ENCODE data around the gene RALGPS2.
"Not testable (repeated sequence)": the region's sequence is repeated elsewhere in the genome, so short reads cannot be mapped to it uniquely, and the experiment has no call there.

Gene RALGPS2

GRCh38 chr1:178946855-178947676, 222.0 kb downstream of the RALGPS2 start:
- no peak for DNase-seq

DNA sequence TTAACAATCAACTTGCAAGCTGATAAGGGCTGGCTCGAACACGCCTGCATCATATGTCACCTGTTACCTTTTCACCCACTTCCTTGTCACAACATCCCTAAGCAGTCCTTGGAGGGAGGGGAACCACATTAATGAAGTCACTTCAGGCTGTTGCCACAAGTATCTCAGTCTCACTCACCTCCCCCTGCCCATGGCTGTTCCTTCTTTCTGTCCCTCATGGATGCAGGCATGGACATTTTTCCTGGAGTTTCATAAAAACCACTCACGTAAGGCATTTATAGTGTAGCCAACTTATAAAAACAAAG, 222.6 kb downstream of the RALGPS2 start:
- DNase-seq: no peak

- DNase-seq: no peak
Observed at GRCh38 chr1:178948676-178949075, 223.6 kb downstream of the RALGPS2 start.

GRCh38 chr1:178949866-178950265, 224.8 kb downstream of the RALGPS2 start:
- DNase-seq: not testable (repeated sequence)

- no peak for DNase-seq
Observed at GRCh38 chr1:178951600-178951999, 226.6 kb downstream of the RALGPS2 start.

DNA sequence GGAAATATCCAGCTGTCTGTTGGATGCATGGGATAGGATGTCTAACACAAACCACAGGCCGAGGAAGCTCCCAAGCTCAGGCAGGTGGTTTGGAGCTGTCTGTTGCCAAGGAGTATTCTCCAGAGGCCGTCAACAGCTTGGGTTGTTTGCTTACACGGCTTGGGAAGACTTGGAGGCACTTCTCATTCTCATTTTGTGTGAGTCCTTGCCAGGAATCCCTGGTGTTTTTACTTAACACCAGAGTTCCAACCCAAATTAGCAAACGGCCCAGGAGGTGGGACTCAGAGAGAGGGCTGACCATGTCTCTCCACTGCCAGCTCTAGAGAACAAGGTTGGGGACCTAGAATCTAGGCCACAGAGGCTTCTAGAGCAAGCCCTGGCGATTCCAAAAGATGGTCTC, 228.0 kb downstream of the RALGPS2 start:
- DNase-seq: no peak

- no peak for DNase-seq
Observed at GRCh38 chr1:178953538-178954324, 228.7 kb downstream of the RALGPS2 start.

- no peak for DNase-seq
Observed at GRCh38 chr1:178954325-178954690, 229.3 kb downstream of the RALGPS2 start.

GRCh38 chr1:178954937-178955336, 229.9 kb downstream of the RALGPS2 start:
- no peak for DNase-seq

DNA sequence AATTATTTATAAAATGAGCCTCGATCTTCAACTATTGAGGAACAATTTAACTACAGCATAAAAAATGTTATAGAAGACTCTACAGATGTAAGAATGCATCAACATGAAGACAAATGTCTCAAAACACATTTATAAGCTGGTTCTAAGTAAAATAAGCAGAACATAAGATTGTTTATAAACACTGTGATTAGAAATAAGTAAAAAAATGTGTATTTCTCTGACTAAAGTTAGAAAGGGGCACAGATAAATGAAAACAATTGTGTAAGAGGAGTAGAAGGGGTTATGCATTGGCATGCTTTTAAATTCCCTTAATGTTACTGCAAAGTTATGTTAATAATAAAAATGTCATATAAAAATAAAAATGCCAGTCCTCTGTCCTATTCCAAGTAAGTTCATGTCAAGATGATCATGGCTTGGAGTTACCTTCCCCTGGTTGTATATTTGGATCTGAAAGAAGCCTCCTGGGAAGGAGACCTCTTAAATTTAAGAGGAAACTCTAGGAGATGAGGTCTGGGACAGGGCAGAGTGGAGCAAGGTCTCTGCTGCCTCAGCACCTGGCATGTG, 230.4 kb downstream of the RALGPS2 start:
- DNase-seq: no peak

GRCh38 chr1:178958491-178958890, 233.4 kb downstream of the RALGPS2 start:
- no peak for DNase-seq

DNA sequence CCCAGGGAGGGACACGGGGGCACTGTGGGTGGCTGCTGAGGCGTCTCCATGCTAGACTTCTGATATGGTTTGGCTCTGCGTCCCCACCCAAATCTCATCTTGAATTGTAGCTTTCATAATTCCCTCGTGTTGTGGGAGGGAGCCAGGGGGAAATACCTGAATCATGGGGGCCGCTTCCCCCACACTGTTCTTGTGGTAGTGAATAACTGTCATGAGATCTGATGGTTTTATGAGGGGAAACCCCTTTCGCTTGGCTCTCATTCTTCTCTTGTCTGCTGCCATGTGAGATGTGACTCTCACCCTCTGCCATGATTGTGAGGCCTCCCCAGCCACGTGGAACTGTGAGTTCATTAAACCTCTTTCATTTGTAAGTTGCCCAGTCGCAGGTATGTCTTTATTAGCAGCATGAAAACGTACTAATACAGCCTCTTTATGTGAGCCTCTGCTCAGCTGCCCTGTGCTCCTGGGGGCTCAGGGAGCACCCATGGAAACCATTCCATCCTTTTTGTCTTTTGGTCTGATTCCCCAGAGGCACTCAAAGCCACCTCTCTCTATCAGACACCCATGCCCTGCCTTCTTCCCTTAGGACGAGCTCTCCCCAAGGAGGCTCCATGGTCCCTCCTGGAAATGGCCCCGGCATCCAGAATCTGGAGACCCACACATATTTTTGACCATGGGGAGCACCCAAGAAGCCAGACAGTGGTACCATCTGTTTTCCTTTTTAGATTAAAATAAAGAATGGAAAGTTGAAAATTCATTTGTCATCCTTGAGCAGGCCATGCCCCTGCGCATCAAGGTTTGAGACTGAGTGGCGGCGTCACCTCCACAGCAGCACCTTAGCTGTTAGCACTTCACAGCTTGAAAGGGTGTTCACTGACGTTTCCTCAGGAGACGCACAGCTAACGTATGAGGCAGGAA, 234.8 kb downstream of the RALGPS2 start:
- DNase-seq: no peak

DNA sequence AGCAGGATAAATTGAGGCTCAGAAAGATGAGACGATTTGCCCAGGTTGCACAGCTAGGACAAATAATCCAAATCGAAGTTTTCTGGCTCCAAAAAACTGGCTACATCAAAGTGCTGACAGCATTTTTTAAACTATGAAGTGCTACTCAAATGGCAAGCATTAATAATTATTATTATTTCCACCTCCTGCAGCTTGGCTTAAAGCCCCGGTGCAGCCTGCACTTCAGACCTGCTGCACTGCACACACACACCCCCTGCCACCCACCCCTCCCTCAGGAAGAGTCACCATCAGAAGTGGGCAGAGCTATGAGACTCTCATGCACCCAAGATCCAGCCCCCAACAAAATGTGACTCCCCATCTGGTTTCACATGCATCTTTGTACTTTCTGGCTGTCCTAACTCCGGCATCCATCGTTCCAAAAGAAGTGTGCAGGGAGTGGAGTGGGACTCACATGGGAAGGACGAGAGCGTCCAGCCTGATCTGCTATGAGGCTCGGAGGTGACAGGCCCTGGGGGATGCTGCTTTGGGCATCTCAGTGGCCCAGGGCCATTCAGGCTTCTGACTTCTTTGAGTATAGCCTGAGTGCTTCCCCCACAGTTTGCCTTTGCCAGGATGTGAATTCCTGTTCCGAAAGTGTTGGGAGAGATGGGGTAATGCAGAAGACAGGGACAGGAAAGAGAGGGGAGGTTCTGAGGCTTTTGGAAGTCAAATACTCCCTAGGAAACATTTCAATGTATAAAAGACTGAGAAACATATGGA, 235.6 kb downstream of the RALGPS2 start:
- DNase-seq: no peak

GRCh38 chr1:178961331-178961730, 236.3 kb downstream of the RALGPS2 start:
- no peak for DNase-seq

DNA sequence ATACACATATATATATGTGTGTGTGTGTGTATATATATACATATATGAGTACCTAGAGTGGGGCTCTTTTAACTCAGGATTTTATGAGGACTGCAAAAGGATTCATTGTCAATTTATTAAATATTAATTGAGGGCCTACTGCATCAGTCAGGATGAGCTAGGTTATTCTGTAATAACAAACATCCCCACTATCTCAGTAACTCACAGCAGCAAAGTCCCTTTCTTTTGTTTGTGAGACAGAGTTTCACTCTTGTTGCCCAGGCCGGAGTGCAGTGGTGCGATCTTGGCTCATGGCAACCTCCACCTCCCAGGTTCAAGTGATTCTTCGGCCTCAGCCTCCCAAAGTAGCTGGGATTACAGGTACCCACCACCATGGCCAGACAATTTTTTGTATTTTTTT, 236.8 kb downstream of the RALGPS2 start:
- DNase-seq: no peak

GRCh38 chr1:178962853-178963711, 238.0 kb downstream of the RALGPS2 start:
- no peak for DNase-seq

- no peak for DNase-seq
Observed at GRCh38 chr1:178964469-178965330, 239.7 kb downstream of the RALGPS2 start.

- no peak for DNase-seq
Observed at GRCh38 chr1:178966312-178966711, 241.3 kb downstream of the RALGPS2 start.

- no peak for DNase-seq
Observed at GRCh38 chr1:178969226-178969987, 244.4 kb downstream of the RALGPS2 start.

Data from NCI-H510A treated with DMSO at 0.1 percent for 48 hours (cell line).